GM19324 (cell line): ENCODE data around the gene RHBDF2.
A peak's percentile ranks its signal among the peaks of the same experiment; 100 is the strongest.

Experiments
- ATAC-seq: cut with Tn5 transposase; IDR thresholded peaks from one replicate; pipeline ENCODE4 v1.9.1; 2021; ENCODE audit warnings: mild to moderate bottlenecking, moderate library complexity; ENCODE audit not compliant: unreplicated experiment, low FRiP score

The RHBDF2 gene

DNA sequence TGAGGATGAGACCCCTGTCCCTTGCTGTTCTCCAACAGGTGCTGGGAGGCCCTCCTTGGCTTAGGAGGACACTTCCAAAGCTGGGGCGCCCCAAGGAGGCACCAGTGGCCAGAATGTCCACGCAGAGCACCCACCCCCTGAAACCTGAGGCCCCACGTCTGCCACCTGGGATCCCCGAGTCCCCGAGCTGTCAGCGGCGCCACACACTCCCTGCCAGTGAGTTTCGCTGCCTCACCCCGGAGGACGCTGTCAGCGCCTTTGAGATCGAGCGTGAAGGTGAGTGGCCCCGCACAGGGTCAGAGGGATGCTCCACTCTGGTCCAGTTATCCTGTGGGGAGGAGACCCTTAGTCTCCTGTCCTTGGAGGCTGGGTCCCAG, 32.6 kb downstream of the RHBDF2 start:
- ATAC-seq, result no peak

DNA sequence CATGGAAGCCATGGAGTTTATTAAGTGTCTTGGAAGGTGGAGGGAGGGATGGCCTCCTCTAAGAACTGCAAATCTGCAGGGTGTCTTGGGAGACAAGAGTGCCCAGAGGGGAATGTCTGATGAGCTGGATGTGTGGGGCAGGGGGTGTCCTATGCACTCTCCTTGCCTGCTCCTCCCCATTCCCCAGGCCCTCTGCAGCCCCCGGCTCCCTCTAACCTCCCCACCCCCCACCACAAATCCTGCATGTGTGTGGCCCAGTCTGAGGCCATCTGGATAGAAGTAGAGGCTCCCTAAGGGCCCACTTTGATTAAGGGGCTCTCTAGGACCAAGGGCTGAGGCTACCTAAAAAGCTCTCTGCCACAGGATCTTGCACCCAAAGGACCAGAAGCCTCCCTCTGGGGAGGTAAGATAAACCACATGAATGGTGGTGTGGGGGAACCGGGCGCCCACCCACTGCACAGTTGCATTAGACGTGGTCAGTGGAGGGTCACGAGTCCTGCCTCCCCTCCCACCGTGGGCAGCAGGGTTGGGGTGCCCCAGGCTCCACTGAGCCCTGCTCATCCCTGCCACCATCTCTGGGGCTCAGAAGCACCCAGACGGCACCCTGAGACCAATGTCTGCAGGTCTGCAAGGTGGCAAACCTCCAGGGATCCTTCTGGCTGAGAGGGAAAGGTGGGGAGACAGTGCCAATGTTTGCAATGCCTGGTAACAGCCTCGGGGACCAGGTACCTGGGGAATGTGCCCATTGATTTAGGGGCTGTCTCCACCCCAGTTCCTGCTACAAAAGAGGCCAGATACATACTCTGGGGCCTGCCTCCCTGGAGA, 33.2 kb downstream of the RHBDF2 start:
- no peak for ATAC-seq

DNA sequence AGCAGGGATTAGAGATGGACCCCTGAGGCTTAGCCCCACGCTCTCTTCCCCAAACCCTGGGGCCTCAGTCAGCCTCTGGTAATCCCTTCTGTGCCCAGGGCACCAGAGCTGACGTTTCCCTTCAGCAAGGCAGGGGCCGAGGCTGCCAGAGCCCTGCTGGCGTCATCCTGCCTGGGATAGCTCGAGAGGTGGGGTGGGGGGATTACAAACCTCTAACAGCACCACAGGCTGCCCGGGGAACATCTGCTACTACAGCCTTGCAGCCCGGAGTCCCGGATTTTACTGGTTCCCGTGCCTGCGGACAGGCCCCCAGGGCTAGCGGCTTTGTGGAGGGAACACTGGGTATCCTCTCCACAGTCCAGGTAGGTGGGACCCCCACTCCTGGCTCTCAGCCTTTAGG, 33.9 kb downstream of the RHBDF2 start, which contains the start of gene AANAT:
AANAT (plus strand) TSS at position 238 of the 400 bp plus-strand sequence. CDS start 1,144 bp downstream, outside the sequence.
- ATAC-seq, result no peak

DNA sequence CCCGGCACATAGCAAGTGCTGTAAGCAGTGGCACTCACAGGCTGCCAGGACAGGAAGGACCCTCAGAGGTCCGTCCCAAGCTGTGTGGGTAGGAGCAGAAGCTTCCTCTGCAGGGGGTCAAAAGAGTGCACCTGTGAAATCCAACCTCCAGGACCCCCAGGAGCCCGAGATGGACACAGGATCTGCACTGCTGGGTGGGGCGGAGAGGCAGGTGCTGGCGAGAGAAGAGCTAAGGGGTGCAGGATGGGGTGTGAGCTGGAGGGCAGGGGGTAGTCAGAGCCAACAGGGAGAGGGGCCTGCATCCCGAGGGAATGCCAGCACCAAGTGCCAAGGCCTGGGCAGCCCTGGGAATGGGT, 34.5 kb downstream of the RHBDF2 start:
- ATAC-seq, result no peak

DNA sequence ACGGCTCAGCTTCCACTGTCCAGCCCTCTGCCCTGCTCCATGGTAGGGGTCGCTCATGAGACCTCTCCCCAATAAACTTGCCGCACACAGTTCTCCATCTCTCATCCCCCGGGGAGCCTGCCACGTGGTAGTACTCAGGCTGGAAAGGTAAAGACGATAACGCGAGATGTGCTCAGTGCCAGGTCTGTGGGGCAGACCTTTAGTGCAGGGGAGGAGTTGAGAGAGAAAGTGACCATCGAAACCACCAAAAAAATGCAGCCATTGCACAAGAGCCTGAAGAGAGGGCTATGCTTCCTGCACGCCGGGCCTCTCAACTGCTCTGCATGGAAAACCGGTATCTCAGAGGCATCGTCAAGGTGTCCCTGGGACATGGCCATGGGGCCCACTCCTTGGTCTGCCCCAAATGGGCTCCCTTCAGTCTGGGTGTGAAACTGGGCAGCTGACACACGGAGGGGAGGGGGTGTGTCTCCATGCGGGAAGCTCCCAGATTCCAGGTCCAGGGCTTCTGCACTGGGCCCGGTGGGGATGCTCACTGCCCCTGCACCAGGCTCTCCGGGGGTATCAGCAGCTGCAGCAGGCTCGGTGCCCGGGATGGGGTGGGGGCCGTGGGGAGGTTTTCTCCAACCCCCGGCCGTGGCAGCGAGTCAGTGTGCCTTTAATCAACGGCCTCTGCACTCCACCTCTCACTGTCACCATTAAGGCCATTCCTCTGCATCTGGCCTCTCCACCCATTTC, 38.5 kb downstream of the RHBDF2 start:
- no peak for ATAC-seq

DNA sequence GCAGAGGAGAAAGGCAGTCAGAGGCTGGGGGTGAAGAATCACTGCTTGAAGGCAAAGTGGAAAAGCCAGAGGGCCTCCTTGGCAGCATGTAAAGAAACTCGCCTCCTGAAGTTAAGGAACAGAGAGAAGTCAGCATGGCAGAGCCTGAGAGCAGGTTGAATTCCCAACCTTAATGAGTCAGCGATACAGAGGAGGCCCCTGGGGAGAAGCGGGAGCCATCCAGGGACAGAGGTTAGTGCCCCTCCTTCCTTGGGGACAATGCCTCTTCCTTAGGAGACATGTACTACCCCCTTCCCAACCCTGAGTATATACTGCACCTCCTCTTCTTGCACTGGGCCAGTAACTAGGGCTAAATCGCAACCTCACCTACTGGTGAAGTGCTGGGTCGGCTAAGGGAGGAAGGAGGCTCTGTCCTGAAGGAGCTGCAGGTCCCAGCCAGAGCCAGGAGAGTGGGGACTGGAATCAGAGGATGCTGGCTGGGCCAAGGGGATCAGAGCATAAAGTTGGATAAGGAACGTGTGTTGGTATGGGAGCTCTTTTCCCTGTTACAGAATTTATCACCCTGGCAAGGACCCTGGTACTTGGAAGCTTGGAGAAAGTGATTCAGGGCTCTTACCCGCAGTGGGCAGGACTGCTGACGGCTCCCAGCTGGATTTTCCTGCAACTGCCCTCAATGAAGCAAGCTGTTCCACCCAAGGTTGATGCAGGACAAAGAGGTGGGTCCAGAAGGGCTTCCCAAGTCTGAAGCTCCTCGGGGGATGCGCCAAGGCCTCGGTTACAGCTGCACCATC, 39.3 kb downstream of the RHBDF2 start:
- no peak for ATAC-seq

DNA sequence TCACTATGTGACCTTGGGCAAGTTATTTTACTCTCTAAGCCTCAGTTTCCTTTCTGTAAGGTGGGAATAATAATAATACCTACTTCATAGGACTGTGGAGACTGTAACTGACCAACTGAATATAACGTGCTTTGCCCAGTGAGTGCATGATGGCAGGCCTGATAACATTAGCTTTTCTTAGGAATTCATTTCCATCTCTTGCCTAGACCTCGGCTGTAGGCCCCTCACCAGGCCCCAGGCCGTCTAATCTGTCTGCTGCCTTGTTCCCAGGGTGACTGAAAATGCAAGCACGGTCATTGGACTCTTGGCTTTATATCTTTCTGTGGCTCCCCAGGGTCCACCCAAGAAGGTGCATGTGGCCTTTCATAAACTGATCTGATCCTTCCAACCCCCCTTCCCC, 41.5 kb downstream of the RHBDF2 start:
- ATAC-seq, result no peak

DNA sequence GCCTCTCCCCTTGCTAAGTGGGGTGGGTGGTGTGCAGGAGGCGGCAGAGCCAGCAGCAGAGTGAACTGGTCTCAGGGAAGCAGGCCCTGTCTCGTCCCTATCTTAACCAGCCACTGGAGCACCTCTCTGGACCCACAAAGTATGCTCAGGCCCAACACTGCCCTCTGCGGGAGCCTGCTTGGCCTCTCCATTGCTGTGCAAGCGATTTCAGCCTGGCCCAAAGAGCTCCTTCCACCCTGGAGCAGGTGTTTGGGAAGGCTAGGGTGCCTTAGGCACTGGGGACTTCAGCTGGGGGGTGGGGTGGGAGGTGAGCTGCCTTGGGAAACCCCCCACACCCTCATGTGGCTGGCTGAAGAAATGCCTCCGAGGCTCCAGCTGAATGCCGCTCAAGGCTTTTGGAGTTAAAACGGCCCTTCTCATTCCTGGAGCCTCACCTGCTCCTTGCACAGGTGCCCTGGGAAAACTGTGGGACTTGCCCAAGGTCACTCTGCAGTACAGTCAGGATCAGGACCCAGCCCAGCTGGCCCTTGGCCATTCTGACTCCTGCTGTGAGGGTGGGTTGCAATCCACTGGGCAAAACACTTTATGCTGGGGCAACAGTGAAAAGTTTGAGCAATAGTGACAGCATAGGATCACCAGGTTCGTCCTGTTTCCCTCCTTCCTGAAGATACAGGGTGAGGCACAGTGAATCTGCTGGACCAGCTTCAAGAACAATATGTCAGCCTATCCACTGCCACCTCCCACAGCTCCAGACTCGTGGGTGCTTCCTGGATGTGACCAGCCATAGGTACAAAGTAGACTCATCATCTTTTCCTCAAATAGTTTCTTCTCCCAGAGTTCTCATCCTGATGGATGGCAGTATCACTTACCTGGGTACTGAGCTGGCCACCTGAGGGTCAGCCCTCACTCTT, 42.4 kb downstream of the RHBDF2 start:
- no peak for ATAC-seq

DNA sequence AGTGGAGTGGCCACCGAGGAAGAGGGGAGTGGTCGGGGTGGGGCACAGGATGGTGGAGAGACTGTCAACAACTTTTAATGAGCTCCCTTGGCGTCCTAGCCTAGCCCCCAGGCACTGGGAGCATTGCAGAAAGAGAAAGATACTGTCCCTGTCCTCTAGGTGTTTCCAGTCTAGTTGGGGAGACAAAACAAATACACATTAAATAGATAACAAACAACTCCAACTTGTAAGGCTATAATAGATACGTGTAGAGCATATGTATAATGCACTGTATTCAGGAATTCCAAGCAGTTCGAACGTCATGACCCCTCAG, 47.8 kb downstream of the RHBDF2 start:
- ATAC-seq, result no peak

DNA sequence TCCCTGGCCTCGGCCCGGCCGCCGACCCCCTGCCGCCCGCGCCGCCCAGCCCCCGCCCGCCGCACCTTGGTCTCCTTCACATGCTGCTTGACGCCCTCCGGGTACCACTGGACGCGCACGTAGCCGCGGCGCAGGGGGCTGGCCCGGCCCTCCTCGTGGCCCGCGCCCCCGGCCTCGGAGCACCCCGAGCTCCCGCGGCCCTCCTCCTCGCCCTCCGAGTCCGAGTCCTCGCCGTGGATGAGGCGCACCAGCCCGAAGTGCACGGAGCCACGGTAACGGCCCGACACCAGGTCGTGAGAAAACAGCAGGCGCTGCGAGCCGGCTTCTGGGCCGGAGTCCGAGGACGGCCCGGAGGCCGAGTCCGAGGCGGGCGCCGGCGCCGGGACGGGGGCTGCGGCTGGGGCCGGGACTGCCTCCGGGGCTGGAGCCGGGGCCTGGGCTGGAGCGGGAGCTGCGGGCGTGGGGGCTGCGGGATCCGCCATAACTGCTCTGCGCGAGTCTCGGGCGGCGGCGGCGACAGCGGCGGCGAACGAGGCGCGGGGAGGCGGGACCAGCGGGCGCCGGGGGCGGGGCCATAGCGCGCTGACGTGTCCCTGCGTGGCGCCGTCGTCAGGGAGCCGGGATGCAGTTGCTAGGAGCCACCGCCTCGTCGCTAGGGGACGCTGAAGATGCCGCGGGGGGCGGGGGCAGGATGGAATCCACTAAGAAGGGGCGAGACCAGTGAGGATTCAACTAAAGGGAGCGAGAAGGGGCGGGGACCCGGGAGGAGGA, 48.4 kb downstream of the RHBDF2 start, which contains the start of gene UBE2O:
UBE2O (minus strand) TSS at position 493 of the 771 bp plus-strand sequence; CDS start at position 482, 11 bp downstream.
- ATAC-seq, result peak; percentile 81

DNA sequence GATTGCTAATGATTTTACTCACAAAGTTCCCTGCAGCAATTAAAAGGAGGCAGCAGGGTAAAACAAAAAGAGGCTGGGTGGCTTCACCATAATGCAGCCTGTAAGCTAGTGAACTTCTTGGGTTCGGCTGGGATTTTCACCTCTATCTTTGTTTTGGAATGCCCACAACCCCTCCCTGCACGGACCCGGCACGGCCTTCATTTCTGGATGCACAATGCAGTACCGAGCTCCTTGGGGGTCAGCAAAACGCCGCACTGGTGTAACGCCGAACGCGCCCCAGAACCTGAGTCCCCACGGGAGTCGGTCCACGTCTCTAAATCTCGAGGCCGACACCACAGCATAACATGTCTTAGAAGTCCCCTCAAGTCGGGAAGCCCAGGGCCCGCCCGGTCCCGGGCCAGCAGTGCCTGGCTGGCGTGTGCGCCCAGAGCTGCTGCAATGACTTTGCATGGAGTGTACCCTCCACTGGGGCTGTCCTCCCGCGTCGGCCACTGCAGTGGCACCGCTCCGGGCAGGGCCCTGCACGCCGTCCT, 49.0 kb downstream of the RHBDF2 start:
- peak; percentile 36 for ATAC-seq

DNA sequence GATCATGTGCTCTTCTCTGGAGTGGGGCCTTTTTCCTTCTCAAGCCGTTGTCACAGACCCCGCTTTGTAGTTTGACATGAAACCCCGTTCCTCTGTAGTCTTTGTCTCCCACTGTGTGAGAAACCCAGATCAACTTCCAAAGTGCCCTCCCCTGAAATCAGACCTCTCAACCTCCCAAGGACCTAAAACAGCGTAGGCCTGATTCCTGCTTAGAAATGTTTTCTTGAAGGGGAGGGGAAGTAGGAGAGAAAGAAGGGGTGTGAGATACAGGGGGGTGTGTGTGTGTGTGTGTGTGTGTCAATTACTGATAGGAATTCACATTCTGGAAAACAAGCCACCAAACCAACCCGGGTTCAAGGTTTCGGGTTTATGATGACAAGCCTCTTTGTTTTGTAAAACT, 49.7 kb downstream of the RHBDF2 start:
- no peak for ATAC-seq

DNA sequence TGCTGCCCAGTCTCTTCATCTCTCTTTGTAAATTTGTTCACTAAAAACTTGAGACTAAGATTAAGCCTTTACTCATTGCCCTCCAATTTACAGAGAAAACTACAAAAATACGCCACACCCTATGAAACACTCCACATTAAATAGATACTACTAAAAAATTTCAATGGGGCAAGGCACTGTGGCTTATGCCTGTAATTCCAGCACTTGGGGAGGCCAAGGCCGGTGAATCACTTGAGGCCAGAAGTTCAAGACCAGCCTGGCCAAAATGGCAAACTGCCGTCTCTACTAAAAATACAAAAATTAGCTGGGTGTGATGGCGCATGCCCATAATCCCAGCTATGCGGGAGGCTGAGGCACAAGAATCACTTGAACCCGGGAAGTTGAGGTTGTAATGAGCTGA, 52.1 kb downstream of the RHBDF2 start:
- no peak for ATAC-seq

DNA sequence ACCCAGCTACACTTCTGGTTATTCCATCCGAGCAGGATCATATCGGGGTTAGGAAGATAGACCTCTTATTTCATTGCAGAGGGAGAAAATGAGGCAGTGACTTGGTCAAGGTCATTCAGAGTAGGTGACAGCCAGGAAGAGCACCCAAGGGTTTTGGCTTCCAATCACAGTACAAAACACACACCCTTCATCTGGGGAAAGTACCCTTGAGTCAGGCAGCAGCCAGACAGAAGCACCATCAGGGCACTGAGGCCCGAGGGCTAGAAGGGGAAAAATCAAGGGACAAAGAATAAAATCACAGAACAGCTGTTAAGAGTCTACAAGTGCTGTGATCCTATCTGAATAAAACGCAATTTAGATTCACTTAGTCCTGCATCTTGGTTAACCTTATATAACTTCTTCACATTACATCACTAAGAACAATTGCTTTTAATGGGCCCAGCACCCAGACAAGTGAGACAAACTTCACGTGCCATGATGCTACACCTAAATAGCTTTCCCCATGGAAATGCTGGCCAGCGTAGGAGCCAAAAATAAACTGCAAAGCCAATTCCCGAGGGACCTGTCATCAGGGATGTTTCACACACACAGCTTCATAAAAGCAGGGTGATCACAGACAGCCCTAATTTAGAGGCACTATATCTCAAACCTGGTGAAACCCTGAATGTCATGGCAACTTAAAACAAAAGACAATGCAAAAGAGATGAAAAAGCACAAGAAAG, 53.1 kb downstream of the RHBDF2 start:
- no peak for ATAC-seq

DNA sequence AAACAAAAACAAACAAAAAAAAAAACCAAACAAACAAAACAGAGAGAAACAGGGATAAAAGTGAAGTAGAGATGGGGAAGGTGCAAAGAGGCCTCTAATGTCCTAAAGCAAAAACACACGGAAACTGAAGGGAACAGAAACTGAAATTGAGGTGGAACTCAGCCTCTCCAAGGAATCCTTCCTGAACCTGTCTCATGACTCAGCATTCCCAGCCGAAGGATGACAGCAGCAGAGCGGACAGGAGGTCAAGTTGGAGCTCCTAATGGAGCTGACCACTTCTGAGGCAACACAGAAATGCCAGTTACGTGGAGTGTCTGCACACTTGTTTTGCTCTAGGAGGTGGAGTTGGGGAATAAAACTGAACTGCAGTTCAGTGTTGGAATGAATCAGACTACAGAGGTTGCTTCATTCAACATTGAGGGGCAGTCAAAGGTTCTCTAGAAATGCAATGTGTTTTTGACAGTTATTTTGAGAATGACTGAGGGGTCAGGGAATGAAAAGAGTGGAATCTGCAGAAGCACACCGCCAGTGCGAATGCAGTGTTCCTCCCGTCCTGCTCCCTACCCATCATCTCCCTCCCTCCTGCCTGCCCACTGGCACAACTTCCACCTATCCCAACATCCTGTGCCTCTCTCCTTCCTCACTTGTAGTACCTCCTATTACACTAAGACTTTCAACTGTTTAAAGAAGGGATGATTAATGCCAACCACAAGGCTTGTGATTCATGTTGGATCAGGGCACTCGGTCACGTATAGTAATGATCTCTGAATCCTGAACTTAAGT, 54.6 kb downstream of the RHBDF2 start:
- no peak for ATAC-seq

DNA sequence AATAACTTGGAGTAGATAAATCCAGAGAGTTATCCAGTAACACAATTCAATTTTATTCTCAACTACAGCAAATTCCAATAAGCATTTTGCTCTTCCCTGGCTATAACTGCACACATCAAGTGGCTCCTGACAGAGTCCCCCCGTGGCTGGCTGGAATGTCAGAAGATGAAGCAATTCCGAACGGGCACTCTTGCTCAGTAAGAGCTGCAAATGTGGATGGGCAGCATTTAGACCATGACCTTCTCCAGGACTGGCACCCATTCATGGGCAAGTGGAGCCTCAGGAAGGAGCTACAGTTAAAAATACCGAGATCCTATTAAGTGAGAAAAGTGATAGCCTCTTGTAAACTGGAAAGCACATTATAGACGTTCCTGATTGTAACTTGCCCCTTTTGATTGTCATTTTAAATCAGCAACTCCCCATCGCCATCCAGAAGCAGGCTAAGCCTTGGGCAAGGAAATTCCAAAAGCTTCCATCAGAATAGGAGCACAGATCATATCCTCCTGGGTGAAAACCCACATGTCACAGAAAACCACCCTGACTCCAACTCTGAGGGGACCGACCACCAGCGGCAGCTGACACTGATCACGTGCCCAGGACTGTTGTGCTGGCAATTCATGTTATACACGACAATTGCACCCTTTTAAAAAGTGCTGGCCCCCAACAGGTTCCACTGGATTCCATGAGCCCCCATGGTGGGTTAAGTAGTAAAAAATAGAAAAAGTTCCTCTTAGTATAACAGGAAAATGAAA, 55.4 kb downstream of the RHBDF2 start:
- no peak for ATAC-seq
